Spleen (tissue), 11 donors: ENCODE measurements around the gene TENM4. TPM values are rescaled to one million over a fixed set of nuclear protein-coding genes. Genes with fewer than 3 reads are reported as not detected.

ENCODE experiments used
- DNase-seq: peaks from one replicate; pipeline ENCODE4 v3.0.0-alpha.2; 2020
- H3K27ac ChIP-seq, 8 donors: fragments of 200-600 bp; sonication (generic) in 7 of 8; 1 replicate in 4 of 8; 2 replicates in 4 of 8; pipeline versions ENCODE4 v1.5.0 to v1.8.0; 2016 to 2021; ENCODE audit warnings: inconsistent platforms in 4 of 8, mild to moderate bottlenecking in 4 of 8, moderate library complexity in 1 of 8
- H3K27me3 ChIP-seq, 7 donors: fragments of 200-600 bp; sonication (generic) in 6 of 7; replicated peaks in 1 of 7; 1 replicate in 4 of 7; 2 replicates in 3 of 7; pipeline versions ENCODE4 v1.5.0 to v1.8.0; 2016 to 2021; ENCODE audit warnings: inconsistent platforms in 3 of 7, mild to moderate bottlenecking in 1 of 7
- H3K36me3 ChIP-seq, 6 donors: fragments of 200-600 bp; sonication (generic) in 5 of 6; 1 replicate in 4 of 6; 2 replicates in 2 of 6; pipeline versions ENCODE4 v1.5.0 to v1.8.0; 2016 to 2021; ENCODE audit warnings: inconsistent platforms in 2 of 6
- H3K4me1 ChIP-seq, 6 donors: fragments of 200-600 bp; sonication (generic) in 5 of 6; 1 replicate in 3 of 6; 2 replicates in 3 of 6; pipeline versions ENCODE4 v1.5.0 to v1.8.0; 2016 to 2021; ENCODE audit warnings: inconsistent platforms in 3 of 6
- H3K4me3 ChIP-seq, 8 donors: fragments of 200-600 bp; sonication (generic) in 7 of 8; 1 replicate in 4 of 8; 2 replicates in 4 of 8; pipeline versions ENCODE4 v1.5.0 to v1.8.0; 2016 to 2021; ENCODE audit warnings: inconsistent platforms in 4 of 8, mild to moderate bottlenecking in 4 of 8, moderate library complexity in 2 of 8
- H3K9me3 ChIP-seq, 8 donors: fragments of 200-600 bp; sonication (generic) in 7 of 8; 1 replicate in 4 of 8; 2 replicates in 4 of 8; pipeline versions ENCODE4 v1.5.0 to v1.8.0; 2016 to 2021; ENCODE audit warnings: inconsistent platforms in 4 of 8
- CTCF ChIP-seq, 11 experiments: fragments of 200-600 bp in 7 of 11; fragments of 450-650 bp in 4 of 11; sonication (generic) in 4 of 11; IDR thresholded peaks in 8 of 11; conservative IDR thresholded peaks in 3 of 11; 1 replicate in 7 of 11; 2 replicates in 4 of 11; pipeline versions ENCODE4 v1.4.0 to v1.8.0; 2016 to 2021; ENCODE audit warnings: antibody characterized with exemption in 11 of 11, inconsistent platforms in 4 of 11, mild to moderate bottlenecking in 1 of 11
- POLR2A ChIP-seq, 3 donors: fragments of 450-650 bp; IDR thresholded peaks; one replicate each; pipeline ENCODE4 v1.5.1; 2017; ENCODE audit warnings: antibody characterized with exemption in 3 of 3, mild to moderate bottlenecking in 1 of 3
- POLR2AphosphoS5 ChIP-seq, 3 donors: sonication (generic); formaldehyde crosslinking; IDR thresholded peaks; one replicate each; pipeline ENCODE4 v1.5.1; 2017; ENCODE audit warnings: antibody characterized with exemption in 3 of 3
- WGBS, 5 donors: extraction: QIAGEN DNeasy Blood & Tissue Kit in 3 of 5; methylation state at CpG; one replicate each; pipeline versions ENCODE4 v1.1.5 to v1.1.7; 2013 to 2018; 5-methylcytosine and 5-hydroxymethylcytosine counted together
- intact Hi-C: fragments of 100-400 bp; cut with DNase I; formaldehyde crosslinking; loops from one replicate; pipeline ENCODE4 v1.15.0; 2023; ENCODE audit warnings: low total_unique reads
- polyA plus RNA-seq, 3 donors: library from polyadenylated mRNA; stranded (reverse); fragments of 200-250 nt; gene quantifications; one replicate each; pipeline ENCODE4 v1.2.1, GENCODE V29; 2013
- total RNA-seq, 7 donors: library from RNA; depleted of rRNA in 3 of 7; stranded (reverse); fragments of >200 nt in 3 of 7; fragmentation: NEBNext Ultra II Directional in 4 of 7; extraction: Animal tissue kit (Norgen Biotek cat#: 25700) in 4 of 7; gene quantifications; one replicate each; pipeline versions ENCODE4 v1.1.0 to v1.2.1, GENCODE V29; 2016 to 2021
- donor health status: healthy with polysubstance abuse.
- donor health status: DM: no; HTN: no; CAD: no; lungs with moderate emphysema.
- donor health status: DM: no; HTN: no; CAD: no.
- donor health status: Bipolar disorder and iron deficiency.
- donor health status: healthy.
- donor health status: DM: no; HTN: no; CAD: no.
- donor health status: DM: yes; HTN: yes; CAD: no.

TENM4 gene
- total and polyA plus RNA-seq, 10 donors, result 0.09 to 4.5 (median 1.2) TPM

- intact Hi-C loops, result no loop called here
- Histone ChIP-seq H3K4me3 (peak overlapping the region; percentile 8 to 72 (median 41)), H3K27me3 (peaks cover 10 to 100% (median 69%) of the 10 kb centered on the region in 7 donors), H3K27ac (no peak overlapping the region), H3K4me1 (peaks cover 12 to 55% (median 45%) of the 10 kb centered on the region in 6 donors), H3K9me3 (peaks cover 0 to 5% (median 0%) of the 10 kb centered on the region in 8 donors), H3K36me3 (no peaks in the 10 kb centered on the region)
- no peak for TF ChIP-seq POLR2AphosphoS5 (IDR thresholded peaks at IDR 0.05)
- TF ChIP-seq POLR2A (IDR thresholded peaks at IDR 0.05), result no peak
- TF ChIP-seq CTCF (IDR thresholded peaks at IDR 0.05 in 8 of 11, conservative IDR thresholded peaks at IDR 0.05 in 3 of 11), result no peak
- DNase-seq, result no peak
- WGBS, 5 donors, result 2 to 4% (median 3%) methylated on average over 27 to 41 of the region's 41 CpGs
Observed at GRCh38 chr11:79438631-79439409, 2.0 kb downstream of the TENM4 start.

- H3K27me3 ChIP-seq, result peaks cover 10 to 100% (median 69%) of the 10 kb centered on the region in 7 donors
- H3K36me3 ChIP-seq, result no peaks in the 10 kb centered on the region
- H3K4me1 ChIP-seq, result peaks cover 12 to 55% (median 45%) of the 10 kb centered on the region in 6 donors
- no peak for TF ChIP-seq POLR2AphosphoS5 (IDR thresholded peaks at IDR 0.05)
- no peak for TF ChIP-seq POLR2A (IDR thresholded peaks at IDR 0.05)
- TF ChIP-seq CTCF (IDR thresholded peaks at IDR 0.05 in 8 of 11, conservative IDR thresholded peaks at IDR 0.05 in 3 of 11), result no peak
- H3K9me3 ChIP-seq, result peaks cover 0 to 5% (median 0%) of the 10 kb centered on the region in 8 donors
- H3K27ac ChIP-seq, result no peak overlapping the region
- 2 to 4% (median 3%) methylated on average over 25 to 31 of the region's 31 CpGs for WGBS, 5 donors
- H3K4me3 ChIP-seq, result peak overlapping the region; percentile 23 to 72 (median 40)
- peak; percentile 75 for DNase-seq
- intact Hi-C loops, result no loop called here
Observed at GRCh38 chr11:79437981-79438630, 2.7 kb downstream of the TENM4 start.

GRCh38 chr11:79437278-79437980, 3.4 kb downstream of the TENM4 start:
- peaks cover 10 to 99% (median 69%) of the 10 kb centered on the region in 7 donors for H3K27me3 ChIP-seq
- peak; percentile 76 for DNase-seq

More at GRCh38 chr11:79437278-79437980, 3.4 kb downstream of the TENM4 start:
- WGBS, 5 donors, result 0 to 4% (median 3%) methylated on average over 43 to 74 of the region's 74 CpGs
- no peaks in the 10 kb centered on the region for H3K9me3 ChIP-seq
- no peaks in the 10 kb centered on the region for H3K36me3 ChIP-seq
- no peak for TF ChIP-seq CTCF (IDR thresholded peaks at IDR 0.05 in 8 of 11, conservative IDR thresholded peaks at IDR 0.05 in 3 of 11)
- no peak for TF ChIP-seq POLR2A (IDR thresholded peaks at IDR 0.05)
- TF ChIP-seq POLR2AphosphoS5 (IDR thresholded peaks at IDR 0.05), result peak in 1 of 3 donors; percentile 27
- no peak overlapping the region for H3K27ac ChIP-seq
- peak overlapping the region; percentile 23 to 72 (median 40) for H3K4me3 ChIP-seq
- intact Hi-C loops, result no loop called here
- H3K4me1 ChIP-seq, result peaks cover 12 to 55% (median 45%) of the 10 kb centered on the region in 6 donors
